Neutrophil (primary cell): Measurements from ENCODE around the gene RAPGEF1.
"Not testable (repeated sequence)": the region's sequence is repeated elsewhere in the genome, so short reads cannot be mapped to it uniquely, and the experiment has no call there.

Experiments
- H3K27ac ChIP-seq: fragments of 200-600 bp; sonication (generic); 2 replicates; pipeline ENCODE4 v1.5.1; 2016; ENCODE audit warnings: mild to moderate bottlenecking, moderate library complexity
- H3K27me3 ChIP-seq: fragments of 200-600 bp; sonication (generic); 2 replicates; pipeline ENCODE4 v1.6.0; 2016; ENCODE audit warnings: mild to moderate bottlenecking
- H3K36me3 ChIP-seq: fragments of 200-600 bp; sonication (generic); 2 replicates; pipeline ENCODE4 v1.5.1; 2017
- H3K4me1 ChIP-seq, 2 experiments: fragments of 200-600 bp in 1 of 2; sonication (generic) in 1 of 2; 1 replicate in 1 of 2; 2 replicates in 1 of 2; pipeline versions ENCODE4 v1.5.1 to v1.6.1; 2013 to 2016; ENCODE audit warnings: low read depth in 1 of 2, low read length in 1 of 2, mild to moderate bottlenecking in 1 of 2, moderate library complexity in 1 of 2; ENCODE audit not compliant: control insufficient read depth in 1 of 2, insufficient read depth in 1 of 2
- H3K4me3 ChIP-seq, 2 experiments: fragments of 200-600 bp in 1 of 2; sonication (generic) in 1 of 2; 1 replicate in 1 of 2; 2 replicates in 1 of 2; pipeline ENCODE4 v1.5.1; 2013 to 2016; ENCODE audit warnings: low read depth in 1 of 2, low read length in 1 of 2, mild to moderate bottlenecking in 1 of 2, moderate library complexity in 1 of 2
- H3K9me3 ChIP-seq: fragments of 200-600 bp; sonication (generic); 2 replicates; pipeline ENCODE4 v1.5.1; 2016
- CTCF ChIP-seq: fragments of 200-600 bp; sonication (generic); IDR thresholded peaks from 2 replicates; pipeline ENCODE4 v1.5.1; 2016; ENCODE audit warnings: antibody characterized with exemption

RAPGEF1 gene

DNA sequence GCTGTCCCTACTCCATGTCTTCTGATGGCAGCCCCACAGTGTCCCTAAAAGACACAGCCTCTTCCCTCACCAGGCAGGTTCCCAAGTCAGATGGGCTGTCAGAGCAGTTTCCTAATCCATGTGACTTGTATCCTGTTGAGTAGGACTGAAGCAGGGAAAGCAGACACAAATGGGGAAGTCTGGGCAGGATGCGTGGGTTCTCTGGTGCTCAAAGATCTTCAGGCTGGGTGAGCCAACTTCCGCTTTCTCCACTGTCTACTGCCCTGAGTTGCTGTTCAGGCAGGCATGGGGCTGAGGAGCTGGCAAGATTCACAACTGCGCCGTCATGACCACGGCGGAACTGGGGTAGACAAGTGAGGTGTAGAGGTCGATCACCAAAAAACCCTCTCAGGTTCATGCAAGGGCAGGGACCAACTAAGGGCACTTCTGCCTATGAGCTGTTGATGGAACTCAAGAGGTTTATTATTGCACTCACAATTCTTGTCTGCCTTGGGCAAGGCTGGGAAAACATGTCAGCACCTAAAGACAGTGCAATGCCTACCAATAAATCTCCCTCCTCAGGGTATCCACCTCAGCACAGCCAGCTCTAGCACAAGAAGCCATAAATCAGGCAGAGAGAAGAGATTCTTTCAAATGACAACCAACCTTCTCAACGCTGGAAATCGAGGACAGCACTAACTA is 83.4 kb downstream of the RAPGEF1 start:
- Histone ChIP-seq H3K4me1 (peaks cover 60 to 76% of the 10 kb centered on the region in 2 experiments), H3K27ac (peak overlapping the region; percentile 99), H3K9me3 (no peaks in the 10 kb centered on the region), H3K27me3 (no peaks in the 10 kb centered on the region), H3K36me3 (no peaks in the 10 kb centered on the region), H3K4me3 (peak overlapping the region; percentile 9 to 41)
- peak; percentile 54 for TF ChIP-seq CTCF

GRCh38 chr9:131654369-131654768 is 85.5 kb downstream of the RAPGEF1 start:
- not testable (repeated sequence) for H3K27me3 ChIP-seq, H3K9me3 ChIP-seq, H3K36me3 ChIP-seq, H3K4me3 ChIP-seq
- H3K27ac ChIP-seq: peak overlapping the region; percentile 99
- H3K4me1 ChIP-seq: peaks cover 81 to 97% of the 10 kb centered on the region in 2 experiments

DNA sequence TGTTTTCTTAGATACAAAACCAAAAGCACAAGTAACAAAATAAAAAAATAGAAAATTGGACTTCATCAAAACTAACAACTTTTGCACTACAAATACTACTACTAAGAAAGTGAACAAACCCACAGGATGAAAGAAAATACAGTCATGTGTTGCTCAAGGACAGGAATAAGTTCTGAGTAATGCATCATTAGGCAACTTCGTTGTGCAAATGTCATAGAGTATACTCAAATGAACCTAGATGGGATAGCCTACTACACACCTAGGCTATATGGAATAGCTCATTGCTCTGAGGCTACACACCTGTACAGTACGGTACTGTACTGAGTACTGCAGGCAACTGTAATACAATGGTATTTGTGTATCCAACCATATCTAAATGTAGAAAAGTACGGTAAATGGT is 88.3 kb downstream of the RAPGEF1 start:
- Histone ChIP-seq H3K4me3 (peak overlapping the region in 1 of 2 experiments; percentile 9), H3K27me3 (no peaks in the 10 kb centered on the region), H3K27ac (peak overlapping the region; percentile 92), H3K4me1 (peaks cover 69 to 75% of the 10 kb centered on the region in 2 experiments), H3K36me3 (no peaks in the 10 kb centered on the region), H3K9me3 (no peaks in the 10 kb centered on the region)
- TF ChIP-seq CTCF: no peak

- TF ChIP-seq CTCF: no peak
- Histone ChIP-seq H3K36me3 (no peaks in the 10 kb centered on the region), H3K27ac (peak overlapping the region; percentile 92)
Observed at GRCh38 chr9:131651160-131651559, 88.7 kb downstream of the RAPGEF1 start.

GRCh38 chr9:131650254-131650653 is 89.6 kb downstream of the RAPGEF1 start:
- Histone ChIP-seq H3K27me3 (no peaks in the 10 kb centered on the region), H3K4me1 (peaks cover 60 to 64% of the 10 kb centered on the region in 2 experiments), H3K36me3 (no peaks in the 10 kb centered on the region), H3K9me3 (no peaks in the 10 kb centered on the region), H3K4me3 (peak overlapping the region in 1 of 2 experiments; percentile 27), H3K27ac (peak overlapping the region; percentile 92)
- TF ChIP-seq CTCF: peak; percentile 56

More at GRCh38 chr9:131651160-131651559, 88.7 kb downstream of the RAPGEF1 start:
- H3K4me1 ChIP-seq: peaks cover 65 to 70% of the 10 kb centered on the region in 2 experiments
- peak overlapping the region in 1 of 2 experiments; percentile 27 for H3K4me3 ChIP-seq
- H3K27me3 ChIP-seq: no peaks in the 10 kb centered on the region
- no peaks in the 10 kb centered on the region for H3K9me3 ChIP-seq

DNA sequence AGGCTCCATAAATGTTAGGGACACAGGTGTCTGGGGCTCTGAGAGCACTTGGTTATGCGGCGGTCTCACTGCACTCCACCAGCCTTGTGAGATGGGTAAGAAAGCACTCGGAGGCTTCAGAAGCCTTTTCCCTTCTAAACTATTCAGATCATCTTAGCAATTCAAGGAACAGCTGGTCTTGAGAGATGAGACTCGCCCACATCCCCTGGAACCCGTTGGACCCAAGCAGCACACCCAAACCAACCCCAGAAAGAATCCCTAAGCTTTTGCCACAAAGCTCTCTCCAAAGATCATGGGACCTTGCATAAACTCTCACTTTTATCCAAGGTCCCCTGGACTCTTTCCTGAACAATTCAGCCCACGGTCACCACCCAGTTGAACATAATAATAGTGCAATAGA is 90.2 kb downstream of the RAPGEF1 start:
- Histone ChIP-seq H3K4me3 (no peak overlapping the region), H3K27me3 (no peaks in the 10 kb centered on the region), H3K36me3 (no peaks in the 10 kb centered on the region), H3K4me1 (peaks cover 58 to 62% of the 10 kb centered on the region in 2 experiments), H3K9me3 (no peaks in the 10 kb centered on the region), H3K27ac (peak overlapping the region; percentile 92)
- TF ChIP-seq CTCF: no peak
